GM10266 (cell line): Measurements from ENCODE around the gene KIF9.
"Not testable (repeated sequence)": the region's sequence is repeated elsewhere in the genome, so short reads cannot be mapped to it uniquely, and the experiment has no call there.

Source experiments
- DNase-seq: peaks from one replicate; pipeline ENCODE4 v3.0.0; 2012; ENCODE audit errors: extremely low spot score
- CTCF ChIP-seq: IDR thresholded peaks from 2 replicates; pipeline ENCODE4 v1.5.1; 2012; ENCODE audit warnings: mild to moderate bottlenecking, low read depth; ENCODE audit not compliant: control insufficient read depth, insufficient read depth; ENCODE audit errors: missing control alignments

Gene KIF9

GRCh38 chr3:47314056-47314764, 31.6 kb upstream of the KIF9 start:
- no peak for DNase-seq

GRCh38 chr3:47313341-47314055, 30.9 kb upstream of the KIF9 start:
- no peak for TF ChIP-seq CTCF
- no peak for DNase-seq

More at GRCh38 chr3:47314056-47314764, 31.6 kb upstream of the KIF9 start:
- TF ChIP-seq CTCF: no peak

GRCh38 chr3:47310391-47310790, 27.8 kb upstream of the KIF9 start:
- no peak for DNase-seq
- TF ChIP-seq CTCF: no peak

GRCh38 chr3:47309231-47309630, 26.6 kb upstream of the KIF9 start:
- DNase-seq: not testable (repeated sequence)

- DNase-seq: no peak
- TF ChIP-seq CTCF: no peak
Observed at GRCh38 chr3:47306022-47306421, 23.4 kb upstream of the KIF9 start.

GRCh38 chr3:47301456-47301855, 18.9 kb upstream of the KIF9 start:
- no peak for DNase-seq
- no peak for TF ChIP-seq CTCF

GRCh38 chr3:47299381-47300318, 17.1 kb upstream of the KIF9 start:
- no peak for TF ChIP-seq CTCF
- no peak for DNase-seq
